ENCODE measurements around the gene FAM186B. TPM values are rescaled to one million over a fixed set of nuclear protein-coding genes. Genes with fewer than 3 reads are reported as not detected.

The FAM186B gene
- total RNA-seq, 1 experiment from 2014 or later = 0.19 TPM

DNA sequence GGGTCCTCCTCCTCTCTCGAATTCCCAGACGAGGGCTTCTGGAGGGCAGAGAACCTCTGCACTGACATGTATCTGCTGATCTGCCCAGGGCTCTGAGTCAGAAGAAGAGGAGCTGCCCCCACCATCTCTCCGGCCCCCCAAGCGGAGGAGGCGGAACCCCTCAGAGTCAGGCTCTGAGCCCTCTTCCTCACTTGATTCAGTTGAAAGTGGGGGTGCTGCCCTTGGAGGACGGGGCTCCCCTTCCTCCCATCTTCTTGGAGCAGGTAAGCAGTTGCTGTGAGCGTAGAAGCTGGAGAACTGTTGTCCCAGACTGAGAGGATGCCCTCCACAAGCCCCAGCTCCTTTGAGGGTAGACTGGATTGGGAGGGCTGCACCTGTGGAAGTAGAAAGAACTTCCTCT, 37.7 kb upstream of the FAM186B start:
- CTCF ChIA-PET = interaction anchor here (1.7 kb wide), 1 partner anchor 196 kb away, joined by 4 read pairs; no protein-coding TSS in a partner anchor
- Histone ChIP-seq H3K36me3 (ENCODE audit: insufficient read depth, low read length, poor library complexity, severe bottlenecking) (peaks cover 23% of the 10 kb centered on the region), H3K9me3 (ENCODE audit: low read depth, low read length, poor library complexity, severe bottlenecking) (no peaks in the 10 kb centered on the region), H3K27ac (ENCODE audit: low read depth, low read length, poor library complexity, severe bottlenecking) (no peak overlapping the region), H3K27me3 (replicated peaks; ENCODE audit: insufficient read depth, low read depth, low read length, poor library complexity) (no peaks in the 10 kb centered on the region), H3K4me1 (ENCODE audit: insufficient read depth, low read length, poor library complexity, severe bottlenecking) (peaks cover 9% of the 10 kb centered on the region), H3K4me3 (ENCODE audit: low read depth, low read length, poor library complexity, severe bottlenecking) (no peak overlapping the region)
- no TSS peak for BruUV-seq (replicated peaks)
- POLR2A ChIA-PET (ENCODE audit: low non-redundant PET) = interaction anchor here (0.6 kb wide), 1 partner anchor 40 kb away, joined by 3 read pairs; no protein-coding TSS in a partner anchor
- no peak for TF ChIP-seq CTCF (conservative IDR thresholded peaks at IDR 0.05; ENCODE audit: low read depth, low read length)
- no peak for TF ChIP-seq EZH2 (IDR thresholded peaks at IDR 0.05; ENCODE audit: borderline replicate concordance, low read depth, low read length, poor library complexity, severe bottlenecking)
- no peak for DNase-seq (ENCODE audit: low spot score)
- intact Hi-C loops (cut with micrococcal nuclease; ENCODE audit: unreplicated experiment) = no loop called here

GRCh38 chr12:49642370-49642802, 36.9 kb upstream of the FAM186B start:
- Histone ChIP-seq H3K36me3 (ENCODE audit: insufficient read depth, low read length, poor library complexity, severe bottlenecking) (peaks cover 23% of the 10 kb centered on the region), H3K4me1 (ENCODE audit: insufficient read depth, low read length, poor library complexity, severe bottlenecking) (peaks cover 6% of the 10 kb centered on the region), H3K9me3 (ENCODE audit: low read depth, low read length, poor library complexity, severe bottlenecking) (no peaks in the 10 kb centered on the region), H3K4me3 (ENCODE audit: low read depth, low read length, poor library complexity, severe bottlenecking) (no peak overlapping the region), H3K27me3 (replicated peaks; ENCODE audit: insufficient read depth, low read depth, low read length, poor library complexity) (no peaks in the 10 kb centered on the region), H3K27ac (ENCODE audit: low read depth, low read length, poor library complexity, severe bottlenecking) (no peak overlapping the region)
- BruUV-seq (replicated peaks) = no TSS peak
- ChIA-PET CTCF (no interaction called here), POLR2A (ENCODE audit: low non-redundant PET) (interaction anchor here (0.6 kb wide), 1 partner anchor 148 kb away, joined by 15 read pairs; no protein-coding TSS in a partner anchor)
- TF ChIP-seq CTCF (conservative IDR thresholded peaks at IDR 0.05; ENCODE audit: low read depth, low read length) = no peak
- TF ChIP-seq EZH2 (IDR thresholded peaks at IDR 0.05; ENCODE audit: borderline replicate concordance, low read depth, low read length, poor library complexity, severe bottlenecking) = no peak
- DNase-seq (ENCODE audit: low spot score) = no peak
- intact Hi-C loops (cut with micrococcal nuclease; ENCODE audit: unreplicated experiment) = no loop called here

DNA sequence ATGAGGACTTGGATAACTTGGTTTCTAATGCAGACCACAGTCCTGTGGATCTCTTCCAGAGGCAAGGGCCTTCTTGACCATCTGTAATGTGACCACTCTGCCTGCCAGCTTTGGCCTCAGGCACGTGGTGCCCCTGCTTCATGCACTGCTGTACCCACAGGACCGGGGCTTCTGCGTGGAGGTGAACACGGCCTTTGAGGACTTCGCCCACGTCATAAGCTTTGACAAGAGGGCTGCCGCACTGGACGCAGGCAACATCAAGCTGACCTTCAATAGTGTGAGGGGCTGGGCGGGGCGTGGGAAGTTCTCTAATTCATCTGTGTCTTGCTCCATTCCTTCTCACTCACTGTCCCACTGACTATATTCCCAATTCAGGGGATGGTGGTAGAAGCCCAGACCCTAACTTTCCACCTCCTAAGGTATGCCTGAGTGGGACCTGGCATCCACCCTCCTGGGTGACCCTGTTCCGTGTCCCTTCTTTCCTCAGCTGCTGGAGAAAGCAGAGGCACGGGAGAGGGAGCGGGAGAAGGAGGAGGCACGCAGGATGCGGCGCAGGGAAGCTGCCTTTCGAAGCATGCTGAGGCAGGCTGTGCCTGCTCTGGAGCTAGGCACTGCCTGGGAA, 36.4 kb upstream of the FAM186B start:
- Histone ChIP-seq H3K27ac (ENCODE audit: low read depth, low read length, poor library complexity, severe bottlenecking) (no peak overlapping the region), H3K27me3 (replicated peaks; ENCODE audit: insufficient read depth, low read depth, low read length, poor library complexity) (no peaks in the 10 kb centered on the region), H3K9me3 (ENCODE audit: low read depth, low read length, poor library complexity, severe bottlenecking) (no peaks in the 10 kb centered on the region), H3K36me3 (ENCODE audit: insufficient read depth, low read length, poor library complexity, severe bottlenecking) (peaks cover 23% of the 10 kb centered on the region), H3K4me1 (ENCODE audit: insufficient read depth, low read length, poor library complexity, severe bottlenecking) (peaks cover 1% of the 10 kb centered on the region), H3K4me3 (ENCODE audit: low read depth, low read length, poor library complexity, severe bottlenecking) (no peak overlapping the region)
- no peak for DNase-seq (ENCODE audit: low spot score)
- TF ChIP-seq EZH2 (IDR thresholded peaks at IDR 0.05; ENCODE audit: borderline replicate concordance, low read depth, low read length, poor library complexity, severe bottlenecking) (no peak), CTCF (conservative IDR thresholded peaks at IDR 0.05; ENCODE audit: low read depth, low read length) (no peak)
- BruUV-seq (replicated peaks) = no TSS peak
- POLR2A ChIA-PET (ENCODE audit: low non-redundant PET) = interaction anchor here (0.6 kb wide), 1 partner anchor 148 kb away, joined by 15 read pairs; no protein-coding TSS in a partner anchor
- CTCF ChIA-PET = no interaction called here
- intact Hi-C loops (cut with micrococcal nuclease; ENCODE audit: unreplicated experiment) = no loop called here
